Measurements from ENCODE around the gene ZBTB6.
"Not testable (repeated sequence)": the region's sequence is repeated elsewhere in the genome, so short reads cannot be mapped to it uniquely, and the experiment has no call there.

ZBTB6 gene

DNA sequence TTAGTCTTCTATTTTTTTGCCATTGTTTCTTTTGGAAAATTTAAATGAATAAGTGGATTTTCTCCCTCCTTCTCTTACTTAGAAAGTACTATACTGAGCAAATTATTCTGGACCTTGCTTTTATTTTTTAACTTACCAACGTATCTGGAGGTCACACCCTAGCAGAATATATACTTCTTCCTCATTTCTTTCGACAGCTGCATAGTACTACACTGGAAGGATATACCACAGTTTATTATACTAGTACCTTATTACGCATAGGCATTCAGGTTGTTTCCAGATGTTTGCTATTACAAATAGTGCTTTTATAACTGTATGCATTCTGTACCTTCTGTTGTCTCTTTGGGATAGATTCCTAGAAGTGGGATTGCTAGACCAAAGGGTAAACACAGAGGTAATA, 24.6 kb downstream of the ZBTB6 start:
- DNase-seq, result no peak
- no peaks in the 10 kb centered on the region for H3K27me3 Mint-ChIP-seq
- H3K27ac Mint-ChIP-seq, result no peak overlapping the region
- peaks cover 17% of the 10 kb centered on the region for H3K36me3 Mint-ChIP-seq (ENCODE audit: low read depth)
- no peaks in the 10 kb centered on the region for H3K9me3 Mint-ChIP-seq
- no peaks in the 10 kb centered on the region for H3K4me1 Mint-ChIP-seq
- no peak for ATAC-seq
- no peak overlapping the region for H3K4me3 Mint-ChIP-seq

DNA sequence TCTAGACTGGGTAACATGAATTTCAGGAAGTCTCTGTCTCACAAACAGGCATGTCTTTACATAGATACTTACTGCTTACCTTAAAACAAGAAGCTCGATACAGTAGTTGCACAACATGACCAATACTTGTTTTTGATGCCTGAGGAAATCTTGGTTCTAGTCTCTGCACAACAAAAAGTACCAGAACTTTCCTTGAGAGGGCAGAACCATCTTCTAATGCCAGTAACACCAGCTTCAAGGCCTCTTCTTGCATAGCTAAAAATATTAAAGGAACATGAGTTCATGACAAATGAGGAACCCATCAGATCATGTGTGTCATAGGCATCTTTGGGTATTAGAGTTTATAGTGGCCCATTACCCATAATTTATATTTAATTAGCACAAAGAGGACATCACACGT, 30.0 kb downstream of the ZBTB6 start:
- no peak for ATAC-seq
- H3K4me3 Mint-ChIP-seq, result no peak overlapping the region
- no peak overlapping the region for H3K27ac Mint-ChIP-seq
- no peak for DNase-seq
- peaks cover 20% of the 10 kb centered on the region for H3K36me3 Mint-ChIP-seq (ENCODE audit: low read depth)
- peaks cover 2% of the 10 kb centered on the region for H3K4me1 Mint-ChIP-seq
- H3K9me3 Mint-ChIP-seq, result no peaks in the 10 kb centered on the region
- no peaks in the 10 kb centered on the region for H3K27me3 Mint-ChIP-seq

DNA sequence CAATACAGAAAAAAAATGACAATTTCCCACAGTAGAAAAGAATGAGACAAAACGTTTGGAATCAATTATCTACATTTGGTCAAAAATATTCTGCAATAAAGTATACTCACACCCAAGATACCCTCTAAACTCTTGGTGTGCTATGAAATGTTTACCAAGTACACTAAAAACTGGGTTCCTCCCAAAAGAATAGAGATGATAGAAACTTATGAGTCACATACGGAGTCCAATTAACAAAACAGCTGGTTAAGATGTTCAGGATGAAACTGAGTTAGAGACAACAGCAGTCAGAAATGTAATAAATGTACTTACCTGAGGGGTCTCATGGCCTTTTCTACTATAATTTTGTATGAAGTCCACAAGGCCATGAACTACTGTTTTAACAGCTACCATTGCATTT, 33.7 kb downstream of the ZBTB6 start:
- peaks cover 9% of the 10 kb centered on the region for H3K4me1 Mint-ChIP-seq
- no peak overlapping the region for H3K27ac Mint-ChIP-seq
- DNase-seq, result no peak
- peaks cover 35% of the 10 kb centered on the region for H3K36me3 Mint-ChIP-seq (ENCODE audit: low read depth)
- H3K9me3 Mint-ChIP-seq, result no peaks in the 10 kb centered on the region
- no peak for ATAC-seq
- H3K27me3 Mint-ChIP-seq, result no peaks in the 10 kb centered on the region
- no peak overlapping the region for H3K4me3 Mint-ChIP-seq

DNA sequence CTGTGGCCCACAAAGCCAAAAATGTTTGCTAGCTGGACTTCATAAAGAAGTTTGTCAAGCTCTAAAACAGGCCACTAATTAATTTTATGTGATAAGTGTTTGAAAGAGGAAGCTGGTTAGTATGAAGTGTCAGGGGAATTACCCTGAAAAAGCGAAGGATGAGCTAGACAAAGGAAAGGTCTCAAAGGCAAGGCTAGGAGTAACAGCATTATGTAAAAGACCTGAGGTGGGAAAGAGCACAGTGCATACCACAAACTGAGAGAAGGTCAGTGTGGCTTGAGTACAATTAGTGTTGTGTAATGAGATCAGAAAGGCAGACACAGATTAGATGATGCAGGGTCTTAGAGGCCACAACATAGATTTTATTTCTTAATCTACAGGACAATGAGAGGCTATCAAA, 37.6 kb downstream of the ZBTB6 start:
- Mint-ChIP-seq H3K27me3 (no peaks in the 10 kb centered on the region), H3K9me3 (no peaks in the 10 kb centered on the region), H3K36me3 (ENCODE audit: low read depth) (peaks cover 44% of the 10 kb centered on the region), H3K27ac (no peak overlapping the region), H3K4me3 (no peak overlapping the region), H3K4me1 (peaks cover 7% of the 10 kb centered on the region)
- ATAC-seq, result peak; percentile 33
- DNase-seq, result no peak

DNA sequence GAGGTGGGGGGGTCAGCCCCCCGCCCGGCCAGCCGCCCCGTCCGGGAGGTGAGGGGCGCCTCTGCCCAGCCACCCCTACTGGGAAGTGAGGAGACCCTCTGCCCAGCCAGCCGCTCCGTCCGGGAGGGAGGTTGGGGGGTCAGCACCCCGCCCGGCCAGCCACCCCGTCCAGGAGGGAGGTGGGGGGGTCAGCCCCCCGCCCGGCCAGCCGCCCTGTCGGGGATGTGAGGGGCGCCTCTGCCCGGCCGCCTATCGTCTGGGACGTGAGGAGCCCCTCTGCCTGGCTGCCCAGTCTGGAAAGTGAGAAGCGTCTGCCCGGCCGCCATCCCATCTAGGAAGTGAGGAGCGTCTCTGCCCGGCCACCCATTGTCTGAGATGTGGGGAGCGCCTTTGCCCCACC, 45.8 kb downstream of the ZBTB6 start:
- not testable (repeated sequence) for H3K4me3 Mint-ChIP-seq, DNase-seq, H3K27me3 Mint-ChIP-seq, H3K4me1 Mint-ChIP-seq, H3K27ac Mint-ChIP-seq, H3K9me3 Mint-ChIP-seq, ATAC-seq
- H3K36me3 Mint-ChIP-seq (ENCODE audit: low read depth), result peaks cover 31% of the 10 kb centered on the region

DNA sequence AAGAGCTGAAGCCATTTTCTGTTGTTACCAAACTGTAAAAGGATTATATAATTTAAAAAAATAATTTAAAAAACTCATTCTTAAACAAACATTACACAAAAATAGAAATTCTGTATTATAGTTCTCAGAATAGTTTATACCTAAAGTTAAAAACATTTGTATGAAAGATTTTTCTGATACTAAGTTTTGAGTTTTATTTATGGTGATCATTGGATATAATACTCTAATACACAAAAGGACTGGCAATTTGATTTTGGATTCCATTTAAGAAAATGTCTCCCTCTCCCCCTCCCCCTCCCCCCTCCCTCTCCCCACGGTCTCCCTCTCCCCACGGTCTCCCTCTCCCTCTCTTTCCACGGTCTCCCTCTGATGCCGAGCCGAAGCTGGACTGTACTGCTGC, 47.0 kb downstream of the ZBTB6 start:
- ATAC-seq (no peak), DNase-seq (no peak)
- no peak overlapping the region for H3K27ac Mint-ChIP-seq
- no peaks in the 10 kb centered on the region for H3K27me3 Mint-ChIP-seq
- H3K9me3 Mint-ChIP-seq, result no peaks in the 10 kb centered on the region
- H3K36me3 Mint-ChIP-seq (ENCODE audit: low read depth), result peaks cover 28% of the 10 kb centered on the region
- H3K4me3 Mint-ChIP-seq, result no peak overlapping the region
- peaks cover 2% of the 10 kb centered on the region for H3K4me1 Mint-ChIP-seq

DNA sequence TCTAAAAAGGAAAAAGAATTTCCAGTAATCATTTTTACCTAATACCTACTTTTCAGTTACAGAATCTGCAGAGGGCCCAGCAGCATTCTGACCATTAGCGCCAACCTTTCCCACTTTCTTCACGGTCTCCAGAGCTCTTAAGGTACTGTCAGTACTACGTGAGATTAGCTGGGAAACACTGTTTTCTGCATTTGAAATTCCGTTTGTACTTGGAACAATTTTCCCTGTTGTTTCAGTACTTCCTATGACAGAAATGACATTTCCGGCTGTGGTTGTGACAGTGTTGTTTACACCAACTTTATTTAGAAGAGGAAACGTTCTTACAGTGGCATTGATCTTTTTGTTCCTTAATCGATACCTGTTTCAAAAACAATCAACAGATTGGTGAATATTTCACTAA, 47.8 kb downstream of the ZBTB6 start:
- no peak overlapping the region for H3K27ac Mint-ChIP-seq
- no peak overlapping the region for H3K4me3 Mint-ChIP-seq
- peaks cover 2% of the 10 kb centered on the region for H3K4me1 Mint-ChIP-seq

DNA sequence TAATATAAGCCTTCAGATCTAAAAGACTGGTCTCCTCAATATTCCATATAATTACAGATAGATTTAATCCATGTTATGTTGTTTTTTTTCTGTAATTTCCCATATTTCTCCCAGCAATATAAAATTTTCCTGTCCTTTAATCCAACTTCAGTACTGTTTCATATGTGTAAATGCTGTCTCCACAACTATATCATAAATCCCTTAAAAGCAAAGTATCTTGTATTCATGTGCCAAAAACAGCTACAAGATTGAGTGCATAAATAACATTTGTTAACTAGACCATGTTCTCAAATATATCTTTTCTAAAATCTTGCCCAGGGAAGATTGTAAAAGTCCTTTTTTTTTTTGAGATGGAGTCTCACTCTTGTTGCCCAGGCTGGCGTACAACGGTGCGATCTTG, 49.7 kb downstream of the ZBTB6 start:
- Mint-ChIP-seq H3K4me3 (no peak overlapping the region), H3K9me3 (no peaks in the 10 kb centered on the region), H3K4me1 (peaks cover 4% of the 10 kb centered on the region), H3K27ac (no peak overlapping the region), H3K36me3 (ENCODE audit: low read depth) (peaks cover 23% of the 10 kb centered on the region), H3K27me3 (no peaks in the 10 kb centered on the region)
- DNase-seq (no peak), ATAC-seq (no peak)

More for the DNA sequence above, 47.8 kb downstream of the ZBTB6 start:
- ATAC-seq, result no peak
- Mint-ChIP-seq H3K36me3 (ENCODE audit: low read depth) (peaks cover 21% of the 10 kb centered on the region), H3K27me3 (no peaks in the 10 kb centered on the region), H3K9me3 (no peaks in the 10 kb centered on the region)
- no peak for DNase-seq

DNA sequence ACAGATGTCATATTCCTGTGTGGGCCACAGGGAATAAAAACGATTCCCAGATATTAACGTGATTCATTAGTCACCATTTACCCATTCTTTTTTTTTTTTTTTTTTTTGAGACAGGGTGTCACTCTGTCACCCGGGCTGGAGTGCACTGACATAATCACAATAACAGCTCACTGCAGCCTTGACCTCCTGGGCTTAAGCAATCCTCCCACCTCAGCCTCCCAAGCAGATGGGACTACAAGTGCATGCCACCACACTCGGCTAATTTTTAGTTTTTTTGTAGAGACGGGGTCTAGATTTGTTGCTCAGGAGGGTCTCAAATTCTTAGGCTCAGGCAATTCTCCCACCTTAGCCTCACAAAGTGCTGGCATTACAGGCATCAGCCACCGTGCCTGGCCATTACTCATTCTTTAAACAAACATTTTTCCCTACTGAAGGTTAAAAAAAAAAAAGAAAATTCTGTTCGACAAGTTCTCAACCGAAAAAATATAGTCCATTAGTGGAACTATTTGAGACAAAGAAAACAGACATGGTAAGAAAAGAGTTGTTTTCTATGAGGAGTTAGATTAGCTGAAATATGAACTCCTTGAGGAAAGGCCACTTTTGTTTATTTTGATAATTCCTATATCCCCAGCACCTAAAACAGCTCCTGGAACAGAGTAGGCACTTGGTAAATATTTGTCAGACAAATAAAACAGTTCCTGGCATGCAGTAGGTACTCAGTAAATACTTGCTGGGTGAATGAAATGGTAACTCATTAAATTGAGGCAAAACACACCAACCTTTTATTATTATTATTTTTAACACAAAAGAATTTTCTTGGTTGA, 52.6 kb downstream of the ZBTB6 start:
- Mint-ChIP-seq H3K9me3 (no peaks in the 10 kb centered on the region), H3K27ac (no peak overlapping the region), H3K4me3 (no peak overlapping the region), H3K27me3 (no peaks in the 10 kb centered on the region), H3K4me1 (peaks cover 4% of the 10 kb centered on the region), H3K36me3 (ENCODE audit: low read depth) (peaks cover 29% of the 10 kb centered on the region)
- no peak for ATAC-seq
- DNase-seq, result no peak
